Measurements from ENCODE around the gene TMPRSS15.

Gene TMPRSS15

GRCh38 chr21:18334066-18334465 is 69.5 kb downstream of the TMPRSS15 start:
- H3K27ac ChIP-seq: no peak overlapping the region
- ChIA-PET POLR2A (ENCODE audit: low non-redundant PET) (no interaction called here), CTCF (no interaction called here)
- DNase-seq (ENCODE audit: low spot score): no peak
- TF ChIP-seq CTCF (conservative IDR thresholded peaks at IDR 0.05; ENCODE audit: low read depth): no peak

GRCh38 chr21:18318156-18318555 is 85.4 kb downstream of the TMPRSS15 start:
- H3K27ac ChIP-seq: no peak overlapping the region
- CTCF ChIA-PET: interaction anchor here (0.6 to 0.8 kb wide), 2 partner anchors 182 to 1195 kb away, joined by 3 read pairs; no protein-coding TSS in a partner anchor
- no peak for TF ChIP-seq CTCF (conservative IDR thresholded peaks at IDR 0.05; ENCODE audit: low read depth)
- POLR2A ChIA-PET (ENCODE audit: low non-redundant PET): no interaction called here
- DNase-seq (ENCODE audit: low spot score): no peak

GRCh38 chr21:18298228-18298627 is 105.4 kb downstream of the TMPRSS15 start:
- TF ChIP-seq CTCF (conservative IDR thresholded peaks at IDR 0.05; ENCODE audit: low read depth): no peak
- ChIA-PET CTCF (no interaction called here), POLR2A (ENCODE audit: low non-redundant PET) (no interaction called here)
- DNase-seq (ENCODE audit: low spot score): no peak
- no peak overlapping the region for H3K27ac ChIP-seq

- CTCF ChIA-PET: no interaction called here
- H3K27ac ChIP-seq: no peak overlapping the region
- DNase-seq (ENCODE audit: low spot score): no peak
- POLR2A ChIA-PET (ENCODE audit: low non-redundant PET): no interaction called here
- TF ChIP-seq CTCF (conservative IDR thresholded peaks at IDR 0.05; ENCODE audit: low read depth): no peak
Observed at GRCh38 chr21:18294100-18294499, 109.5 kb downstream of the TMPRSS15 start.

GRCh38 chr21:18289876-18290275 is 113.7 kb downstream of the TMPRSS15 start:
- no peak for DNase-seq (ENCODE audit: low spot score)
- no peak overlapping the region for H3K27ac ChIP-seq
- TF ChIP-seq CTCF (conservative IDR thresholded peaks at IDR 0.05; ENCODE audit: low read depth): no peak
- ChIA-PET POLR2A (ENCODE audit: low non-redundant PET) (no interaction called here), CTCF (no interaction called here)

- DNase-seq (ENCODE audit: low spot score): no peak
- ChIA-PET CTCF (no interaction called here), POLR2A (ENCODE audit: low non-redundant PET) (no interaction called here)
- TF ChIP-seq CTCF (conservative IDR thresholded peaks at IDR 0.05; ENCODE audit: low read depth): no peak
- H3K27ac ChIP-seq: no peak overlapping the region
Observed at GRCh38 chr21:18285379-18285778, 118.2 kb downstream of the TMPRSS15 start.

GRCh38 chr21:18275781-18276180 is 127.8 kb downstream of the TMPRSS15 start:
- TF ChIP-seq CTCF (conservative IDR thresholded peaks at IDR 0.05; ENCODE audit: low read depth): no peak
- ChIA-PET CTCF (interaction anchor here (0.6 kb wide), 1 partner anchor 107 kb away, joined by 3 read pairs; no protein-coding TSS in a partner anchor), POLR2A (ENCODE audit: low non-redundant PET) (no interaction called here)
- no peak for DNase-seq (ENCODE audit: low spot score)
- H3K27ac ChIP-seq: no peak overlapping the region

Measured in RWPE1 (cell line).